Neuron (in vitro differentiated cells): ENCODE results near the gene CACNB4.

Experiments used
- H2AFZ ChIP-seq: one replicate; pipeline ENCODE4 v1.6.1; 2013; ENCODE audit warnings: low read depth, mild to moderate bottlenecking, inconsistent platforms, low read length, moderate library complexity
- H3K27me3 ChIP-seq: one replicate; pipeline ENCODE4 v1.6.1; 2013; ENCODE audit warnings: low read length; ENCODE audit not compliant: insufficient read depth
- H3K36me3 ChIP-seq: one replicate; pipeline ENCODE4 v1.6.1; 2013; ENCODE audit warnings: low read length; ENCODE audit not compliant: insufficient read depth
- H3K4me1 ChIP-seq: one replicate; pipeline ENCODE4 v1.6.1; 2013; ENCODE audit warnings: low read length; ENCODE audit not compliant: insufficient read depth
- H3K4me3 ChIP-seq: 2 replicates; pipeline ENCODE4 v1.5.1; 2013; ENCODE audit warnings: mild to moderate bottlenecking, low read length, moderate library complexity
- H3K9me3 ChIP-seq: one replicate; pipeline ENCODE4 v1.6.1; 2013; ENCODE audit warnings: low read length

Gene CACNB4

GRCh38 chr2:152058655-152059054 lies 40.2 kb downstream of the CACNB4 start:
- H3K27me3 ChIP-seq, result no peaks in the 10 kb centered on the region

DNA sequence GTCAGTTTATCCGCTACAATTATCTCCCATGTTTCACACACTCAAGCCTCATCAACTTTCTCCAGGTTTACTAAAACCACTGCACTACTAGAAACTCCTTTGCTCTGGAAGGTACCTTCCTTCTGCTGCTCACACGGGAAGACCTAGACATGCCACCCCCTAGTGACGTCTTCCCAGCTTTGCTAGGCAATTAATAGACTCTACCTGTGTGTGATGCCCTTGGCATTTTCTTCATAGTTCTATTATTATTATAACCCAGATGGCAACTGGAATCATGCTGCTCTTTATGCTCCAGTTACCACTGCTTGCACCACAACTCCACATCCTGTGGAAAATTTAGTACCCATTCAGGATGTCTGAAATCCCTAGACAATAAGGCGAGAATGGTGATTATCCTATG lies 42.4 kb downstream of the CACNB4 start:
- Histone ChIP-seq H3K4me1 (no peaks in the 10 kb centered on the region), H3K36me3 (no peaks in the 10 kb centered on the region), H3K27me3 (no peaks in the 10 kb centered on the region), H3K4me3 (no peak overlapping the region), H2AFZ (no peak overlapping the region), H3K9me3 (peaks cover 10% of the 10 kb centered on the region)

More at GRCh38 chr2:152058655-152059054, 40.2 kb downstream of the CACNB4 start:
- no peak overlapping the region for H2AFZ ChIP-seq
- H3K36me3 ChIP-seq, result no peaks in the 10 kb centered on the region
- peaks cover 10% of the 10 kb centered on the region for H3K9me3 ChIP-seq
- no peaks in the 10 kb centered on the region for H3K4me1 ChIP-seq
- no peak overlapping the region for H3K4me3 ChIP-seq

GRCh38 chr2:152055366-152056108 lies 43.3 kb downstream of the CACNB4 start:
- H3K36me3 ChIP-seq, result no peaks in the 10 kb centered on the region
- H3K9me3 ChIP-seq, result peaks cover 10% of the 10 kb centered on the region
- H3K4me3 ChIP-seq, result no peak overlapping the region
- no peak overlapping the region for H2AFZ ChIP-seq
- no peaks in the 10 kb centered on the region for H3K27me3 ChIP-seq
- no peaks in the 10 kb centered on the region for H3K4me1 ChIP-seq

DNA sequence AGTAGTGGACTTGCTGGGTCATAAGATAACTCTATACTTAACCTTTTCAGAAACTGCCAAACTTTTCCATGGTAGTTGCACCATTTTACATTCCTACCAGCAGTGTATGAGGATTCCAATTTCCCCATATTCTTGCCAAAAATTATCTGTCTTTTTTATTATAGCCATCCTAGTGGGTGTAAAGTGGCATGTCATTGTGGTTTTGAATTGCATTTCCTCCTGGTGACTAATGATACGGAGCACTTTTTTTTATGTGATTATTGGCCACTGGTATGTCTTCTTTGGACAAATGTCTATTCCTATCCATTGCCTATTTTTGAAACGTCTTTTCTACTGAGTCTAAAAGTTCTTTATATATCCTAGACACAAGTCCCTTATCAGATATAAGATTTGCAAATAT lies 44.3 kb downstream of the CACNB4 start:
- Histone ChIP-seq H3K4me1 (no peaks in the 10 kb centered on the region), H3K4me3 (no peak overlapping the region), H3K36me3 (no peaks in the 10 kb centered on the region), H3K9me3 (peaks cover 10% of the 10 kb centered on the region), H2AFZ (no peak overlapping the region), H3K27me3 (no peaks in the 10 kb centered on the region)

DNA sequence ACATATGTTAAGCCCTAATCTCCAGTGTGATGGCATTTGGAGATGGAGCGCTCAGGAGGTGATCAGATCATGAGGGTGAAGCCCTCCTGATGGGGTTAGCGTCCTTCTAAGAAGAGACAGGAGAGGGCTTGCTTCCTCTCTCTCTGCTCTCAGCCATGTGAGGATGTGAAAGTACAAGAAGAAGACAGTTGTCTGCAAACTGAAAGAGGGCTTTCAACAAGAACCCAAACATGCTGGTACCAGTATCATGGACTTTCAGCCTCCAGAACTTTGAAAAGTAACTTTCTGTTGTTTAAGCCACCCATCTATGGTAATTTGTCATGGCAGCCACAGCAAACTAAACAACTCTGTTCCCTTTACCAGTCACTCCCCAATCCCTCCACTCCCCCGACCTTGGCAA lies 47.4 kb downstream of the CACNB4 start:
- Histone ChIP-seq H3K4me3 (no peak overlapping the region), H3K27me3 (no peaks in the 10 kb centered on the region), H2AFZ (no peak overlapping the region), H3K4me1 (peaks cover 7% of the 10 kb centered on the region), H3K9me3 (no peaks in the 10 kb centered on the region), H3K36me3 (no peaks in the 10 kb centered on the region)

- Histone ChIP-seq H3K27me3 (no peaks in the 10 kb centered on the region), H3K4me1 (peaks cover 11% of the 10 kb centered on the region), H3K9me3 (no peaks in the 10 kb centered on the region), H2AFZ (no peak overlapping the region), H3K36me3 (no peaks in the 10 kb centered on the region), H3K4me3 (no peak overlapping the region)
These were observed 47.9 kb downstream of the CACNB4 start for GRCh38 chr2:152050915-152051314.

- H3K4me3 ChIP-seq, result no peak overlapping the region
- peaks cover 11% of the 10 kb centered on the region for H3K4me1 ChIP-seq
- no peaks in the 10 kb centered on the region for H3K36me3 ChIP-seq
- no peaks in the 10 kb centered on the region for H3K9me3 ChIP-seq
- H2AFZ ChIP-seq, result no peak overlapping the region
- no peaks in the 10 kb centered on the region for H3K27me3 ChIP-seq
These were observed 48.5 kb downstream of the CACNB4 start for GRCh38 chr2:152050341-152050740.

- Histone ChIP-seq H3K4me1 (peaks cover 11% of the 10 kb centered on the region), H3K4me3 (no peak overlapping the region), H3K27me3 (no peaks in the 10 kb centered on the region), H3K36me3 (no peaks in the 10 kb centered on the region), H2AFZ (no peak overlapping the region), H3K9me3 (no peaks in the 10 kb centered on the region)
These were observed 49.3 kb downstream of the CACNB4 start for GRCh38 chr2:152049541-152049940.

GRCh38 chr2:152047824-152048471 lies 50.9 kb downstream of the CACNB4 start:
- no peaks in the 10 kb centered on the region for H3K27me3 ChIP-seq
- no peak overlapping the region for H3K4me3 ChIP-seq
- peaks cover 21% of the 10 kb centered on the region for H3K4me1 ChIP-seq
- H2AFZ ChIP-seq, result no peak overlapping the region
- no peaks in the 10 kb centered on the region for H3K36me3 ChIP-seq
- H3K9me3 ChIP-seq, result no peaks in the 10 kb centered on the region

- Histone ChIP-seq H3K27me3 (no peaks in the 10 kb centered on the region), H3K9me3 (no peaks in the 10 kb centered on the region), H3K36me3 (no peaks in the 10 kb centered on the region), H3K4me3 (no peak overlapping the region), H3K4me1 (peaks cover 30% of the 10 kb centered on the region), H2AFZ (no peak overlapping the region)
These were observed 51.9 kb downstream of the CACNB4 start for GRCh38 chr2:152046940-152047339.

DNA sequence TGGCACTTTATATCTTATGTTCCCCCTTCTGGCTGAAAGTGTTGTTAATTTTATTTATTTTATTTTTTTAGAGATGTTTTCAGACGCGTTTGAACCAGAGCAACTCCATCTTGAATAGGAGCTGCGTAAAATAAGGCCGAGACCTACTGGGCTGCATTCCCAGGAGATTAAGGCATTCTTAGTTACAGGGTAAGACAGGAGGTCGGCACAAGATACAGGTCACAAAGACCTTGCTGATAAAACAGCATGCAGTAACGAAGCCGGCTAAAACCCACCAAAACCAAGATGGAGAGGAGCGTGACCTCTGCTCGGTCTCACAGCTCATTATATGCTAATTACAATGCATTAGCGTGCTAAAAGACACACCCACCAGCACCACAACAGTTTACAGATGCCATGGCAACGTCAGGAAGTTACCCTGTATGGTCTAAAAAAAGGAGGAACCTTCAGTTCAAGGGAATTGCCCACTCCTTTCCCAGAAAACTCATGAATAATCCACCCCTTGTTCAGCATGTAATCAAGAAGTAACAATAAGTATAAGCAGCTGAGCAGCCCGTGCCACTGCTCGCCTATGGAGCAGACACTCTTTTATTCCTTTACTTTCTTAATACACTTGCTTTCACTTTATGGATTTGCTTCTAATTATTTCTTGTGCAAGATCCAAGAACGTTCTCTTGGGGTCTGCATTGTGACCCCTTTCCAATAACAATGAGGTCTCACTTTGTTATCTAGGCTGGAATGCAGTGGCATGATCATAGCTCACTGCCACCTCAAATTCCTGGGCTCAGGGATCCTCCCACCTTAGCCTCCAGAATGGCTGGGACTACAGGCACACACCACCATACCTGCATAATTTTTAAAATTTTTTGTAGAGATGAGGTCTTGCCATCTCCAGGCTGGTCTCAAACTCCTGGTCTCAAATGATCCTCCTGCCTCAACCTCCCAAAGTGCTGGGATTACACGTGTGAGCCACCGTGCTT lies 55.9 kb downstream of the CACNB4 start:
- no peaks in the 10 kb centered on the region for H3K9me3 ChIP-seq
- H3K4me3 ChIP-seq, result no peak overlapping the region
- H3K4me1 ChIP-seq, result peaks cover 46% of the 10 kb centered on the region
- H3K36me3 ChIP-seq, result no peaks in the 10 kb centered on the region
- no peaks in the 10 kb centered on the region for H3K27me3 ChIP-seq
- no peak overlapping the region for H2AFZ ChIP-seq

DNA sequence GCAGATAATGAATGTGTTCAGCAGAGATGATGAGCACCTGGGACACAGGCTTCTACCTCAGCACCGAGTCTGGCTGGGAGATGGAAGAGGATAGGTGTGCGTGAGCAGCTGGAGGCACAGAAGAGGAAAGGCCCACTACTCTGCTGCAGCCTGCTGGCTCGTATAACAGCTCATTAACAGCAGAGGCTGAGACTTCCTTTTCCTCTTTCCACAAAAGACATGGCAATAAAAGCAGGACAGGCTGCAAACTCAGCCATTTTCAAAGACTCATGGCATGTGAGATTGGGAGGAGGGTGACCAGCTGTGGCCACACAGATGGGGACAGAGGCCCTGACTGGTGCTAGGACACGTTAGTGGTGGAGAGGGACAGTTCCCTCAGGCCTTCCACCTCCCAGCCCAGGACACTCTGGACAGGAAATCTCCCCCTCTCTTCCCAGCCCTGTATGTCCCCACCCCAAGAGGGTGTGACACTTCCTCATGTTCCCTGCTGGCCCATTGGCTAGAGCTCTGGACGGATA lies 60.3 kb downstream of the CACNB4 start:
- H2AFZ ChIP-seq, result no peak overlapping the region
- no peaks in the 10 kb centered on the region for H3K9me3 ChIP-seq
- H3K4me3 ChIP-seq, result no peak overlapping the region
- peaks cover 54% of the 10 kb centered on the region for H3K4me1 ChIP-seq
- H3K27me3 ChIP-seq, result no peaks in the 10 kb centered on the region
- no peaks in the 10 kb centered on the region for H3K36me3 ChIP-seq
